Parathyroid adenoma (tissue), 2 donors: ENCODE results near the gene PARP16.

Experiments
- H2AFZ ChIP-seq: fragments of 300-600 bp; sonication (generic); one replicate; pipeline ENCODE4 v1.7.0; 2017; ENCODE audit warnings: antibody characterized with exemption, mild to moderate bottlenecking
- H3K27ac ChIP-seq: fragments of 300-600 bp; sonication (generic); one replicate; pipeline ENCODE4 v1.7.0; 2017
- H3K27me3 ChIP-seq: fragments of 300-600 bp; sonication (generic); one replicate; pipeline ENCODE4 v1.7.0; 2017; ENCODE audit warnings: low read length; ENCODE audit not compliant: control insufficient read depth, insufficient read depth
- H3K36me3 ChIP-seq: fragments of 300-600 bp; sonication (generic); one replicate; pipeline ENCODE4 v1.7.0; 2017; ENCODE audit warnings: low read length; ENCODE audit not compliant: control insufficient read depth, insufficient read depth
- H3K4me1 ChIP-seq: fragments of 300-600 bp; sonication (generic); one replicate; pipeline ENCODE4 v1.7.0; 2017; ENCODE audit warnings: control low read depth
- H3K4me2 ChIP-seq: fragments of 300-600 bp; sonication (generic); one replicate; pipeline ENCODE4 v1.7.0; 2017; ENCODE audit warnings: low read length
- H3K4me3 ChIP-seq: fragments of 300-600 bp; sonication (generic); one replicate; pipeline ENCODE4 v1.7.0; 2017; ENCODE audit warnings: low read depth, low read length
- H3K79me2 ChIP-seq: fragments of 300-600 bp; sonication (generic); one replicate; pipeline ENCODE4 v1.7.0; 2017; ENCODE audit warnings: control low read depth
- H3K9ac ChIP-seq: fragments of 300-600 bp; sonication (generic); one replicate; pipeline ENCODE4 v1.7.0; 2017; ENCODE audit warnings: mild to moderate bottlenecking
- H3K9me3 ChIP-seq: fragments of 300-600 bp; sonication (generic); one replicate; pipeline ENCODE4 v1.7.0; 2017; ENCODE audit warnings: low read length; ENCODE audit not compliant: control insufficient read depth
- TF ChIP-seq, protein P1 (sequence below): fragments of 300-600 bp; sonication (generic); IDR thresholded peaks from one replicate; pipeline ENCODE4 v1.7.0; 2017; ENCODE audit warnings: antibody characterized with exemption, mild to moderate bottlenecking
- donor health status: primary hyperparathyroidism.

PARP16 gene

DNA sequence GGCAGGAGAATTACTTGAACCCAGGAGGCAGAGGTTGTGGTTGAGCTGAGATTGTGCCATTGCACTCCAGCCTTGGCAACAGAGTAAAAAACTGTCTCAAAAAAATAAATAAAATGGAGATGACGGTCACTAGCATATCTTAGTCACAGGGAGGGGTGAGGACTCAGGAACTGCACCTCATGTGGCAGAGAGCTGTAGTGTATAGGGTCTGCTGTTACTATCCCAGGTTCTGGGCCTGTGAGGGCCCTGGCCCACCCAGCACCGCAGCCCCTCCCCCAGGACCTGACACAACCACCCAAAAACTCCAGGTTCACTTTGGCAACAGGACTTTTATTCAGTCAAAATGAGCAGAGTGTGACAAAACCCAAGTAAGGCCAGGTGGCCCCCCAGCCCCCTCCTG is 40.1 kb upstream of the PARP16 start:
- peaks cover 5% of the 10 kb centered on the region for H3K4me1 ChIP-seq
- H3K9ac ChIP-seq = no peak overlapping the region
- no peaks in the 10 kb centered on the region for H3K36me3 ChIP-seq
- H3K79me2 ChIP-seq = no peaks in the 10 kb centered on the region
- no peaks in the 10 kb centered on the region for H3K27me3 ChIP-seq
- peak overlapping the region; percentile 53 for H3K27ac ChIP-seq
- no peak overlapping the region for H3K4me2 ChIP-seq
- H3K9me3 ChIP-seq = no peaks in the 10 kb centered on the region
- H3K4me3 ChIP-seq = no peak overlapping the region
- no peak overlapping the region for H2AFZ ChIP-seq
- TF ChIP-seq, protein P1, sequence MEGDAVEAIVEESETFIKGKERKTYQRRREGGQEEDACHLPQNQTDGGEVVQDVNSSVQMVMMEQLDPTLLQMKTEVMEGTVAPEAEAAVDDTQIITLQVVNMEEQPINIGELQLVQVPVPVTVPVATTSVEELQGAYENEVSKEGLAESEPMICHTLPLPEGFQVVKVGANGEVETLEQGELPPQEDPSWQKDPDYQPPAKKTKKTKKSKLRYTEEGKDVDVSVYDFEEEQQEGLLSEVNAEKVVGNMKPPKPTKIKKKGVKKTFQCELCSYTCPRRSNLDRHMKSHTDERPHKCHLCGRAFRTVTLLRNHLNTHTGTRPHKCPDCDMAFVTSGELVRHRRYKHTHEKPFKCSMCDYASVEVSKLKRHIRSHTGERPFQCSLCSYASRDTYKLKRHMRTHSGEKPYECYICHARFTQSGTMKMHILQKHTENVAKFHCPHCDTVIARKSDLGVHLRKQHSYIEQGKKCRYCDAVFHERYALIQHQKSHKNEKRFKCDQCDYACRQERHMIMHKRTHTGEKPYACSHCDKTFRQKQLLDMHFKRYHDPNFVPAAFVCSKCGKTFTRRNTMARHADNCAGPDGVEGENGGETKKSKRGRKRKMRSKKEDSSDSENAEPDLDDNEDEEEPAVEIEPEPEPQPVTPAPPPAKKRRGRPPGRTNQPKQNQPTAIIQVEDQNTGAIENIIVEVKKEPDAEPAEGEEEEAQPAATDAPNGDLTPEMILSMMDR = no peak

DNA sequence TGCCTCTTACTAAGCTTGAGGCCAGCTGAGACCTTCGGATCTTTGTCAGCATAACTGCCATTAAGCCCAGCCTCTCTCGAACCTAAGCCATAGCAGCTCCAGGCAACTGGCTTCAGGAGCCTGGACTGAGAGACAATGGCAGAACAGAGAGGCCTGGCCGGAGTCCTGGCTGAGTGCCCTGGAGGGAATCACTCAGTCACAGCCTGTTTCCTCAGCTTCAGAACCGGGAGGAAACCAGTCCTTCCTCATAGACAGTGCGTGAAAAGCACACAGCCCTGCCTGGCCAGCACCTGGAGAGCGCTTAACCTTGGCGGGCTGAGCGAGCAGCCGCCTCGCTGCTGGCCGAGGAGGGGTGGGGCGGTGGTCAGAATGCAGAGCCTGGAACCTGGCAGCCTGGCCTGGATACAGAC is 39.4 kb upstream of the PARP16 start:
- no peaks in the 10 kb centered on the region for H3K36me3 ChIP-seq
- no peaks in the 10 kb centered on the region for H3K79me2 ChIP-seq
- H3K4me3 ChIP-seq = no peak overlapping the region
- H3K27me3 ChIP-seq = no peaks in the 10 kb centered on the region
- TF ChIP-seq, protein P1 = no peak
- H3K9ac ChIP-seq = no peak overlapping the region
- H3K27ac ChIP-seq = peak overlapping the region; percentile 53
- H3K9me3 ChIP-seq = no peaks in the 10 kb centered on the region
- H2AFZ ChIP-seq = peak overlapping the region; percentile 48
- no peak overlapping the region for H3K4me2 ChIP-seq
- H3K4me1 ChIP-seq = peaks cover 5% of the 10 kb centered on the region

DNA sequence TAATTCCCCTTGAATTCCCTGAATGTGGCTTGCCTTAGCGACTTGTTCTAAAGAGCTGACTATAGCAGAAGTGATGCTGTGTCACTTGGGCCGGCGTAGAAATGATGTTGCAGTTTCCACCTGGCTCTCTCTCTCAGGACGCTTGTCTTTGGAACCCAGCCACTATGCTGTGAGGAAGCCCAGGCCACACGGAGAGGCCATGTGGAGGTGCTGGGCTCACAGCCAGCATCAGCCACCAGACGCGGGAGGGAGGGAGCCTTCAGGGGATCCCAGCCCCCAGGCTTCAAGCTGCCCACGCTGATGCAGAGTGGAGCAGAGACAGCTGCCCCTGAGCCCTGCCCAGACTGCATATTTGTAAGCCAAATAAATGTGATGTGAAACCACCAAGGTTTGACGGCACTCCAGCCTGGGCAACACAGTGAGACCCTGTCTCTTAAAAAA is 36.4 kb upstream of the PARP16 start:
- Histone ChIP-seq H3K9me3 (no peaks in the 10 kb centered on the region), H3K27ac (no peak overlapping the region), H3K4me3 (no peak overlapping the region), H3K79me2 (no peaks in the 10 kb centered on the region), H2AFZ (no peak overlapping the region), H3K36me3 (no peaks in the 10 kb centered on the region), H3K4me2 (peak overlapping the region; percentile 31), H3K27me3 (no peaks in the 10 kb centered on the region), H3K9ac (no peak overlapping the region), H3K4me1 (peaks cover 5% of the 10 kb centered on the region)
- TF ChIP-seq, protein P1 = no peak

DNA sequence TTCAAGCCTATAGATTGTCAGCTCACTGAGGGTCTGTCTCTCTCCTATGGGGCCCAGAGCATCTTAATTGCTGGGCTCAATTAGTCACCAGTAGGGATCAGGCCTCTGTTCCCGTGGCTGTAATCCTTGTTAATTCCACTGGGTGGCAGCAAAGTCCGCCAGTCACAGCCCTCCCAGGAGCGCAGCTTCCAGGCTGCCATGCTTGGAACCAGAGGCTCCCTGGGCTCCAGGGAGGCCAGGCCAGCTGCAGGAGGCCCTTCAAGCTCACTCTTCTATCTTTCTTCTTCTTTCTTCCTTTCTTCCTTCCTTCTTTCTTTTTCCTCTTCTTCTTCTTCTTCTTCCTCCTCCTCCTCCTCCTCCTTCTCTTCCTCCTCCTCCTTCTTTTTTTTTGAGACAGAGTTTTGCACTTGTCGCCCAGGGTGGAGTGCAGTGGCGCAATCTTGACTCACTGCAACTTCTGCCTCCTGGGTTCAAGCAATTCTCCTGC is 32.2 kb upstream of the PARP16 start:
- H3K27ac ChIP-seq = no peak overlapping the region
- H3K4me2 ChIP-seq = no peak overlapping the region
- H3K9ac ChIP-seq = no peak overlapping the region
- TF ChIP-seq, protein P1 = peak; percentile 86
- H2AFZ ChIP-seq = no peak overlapping the region
- no peaks in the 10 kb centered on the region for H3K4me1 ChIP-seq
- H3K4me3 ChIP-seq = no peak overlapping the region
- no peaks in the 10 kb centered on the region for H3K79me2 ChIP-seq
- no peaks in the 10 kb centered on the region for H3K9me3 ChIP-seq
- H3K27me3 ChIP-seq = no peaks in the 10 kb centered on the region
- H3K36me3 ChIP-seq = no peaks in the 10 kb centered on the region

DNA sequence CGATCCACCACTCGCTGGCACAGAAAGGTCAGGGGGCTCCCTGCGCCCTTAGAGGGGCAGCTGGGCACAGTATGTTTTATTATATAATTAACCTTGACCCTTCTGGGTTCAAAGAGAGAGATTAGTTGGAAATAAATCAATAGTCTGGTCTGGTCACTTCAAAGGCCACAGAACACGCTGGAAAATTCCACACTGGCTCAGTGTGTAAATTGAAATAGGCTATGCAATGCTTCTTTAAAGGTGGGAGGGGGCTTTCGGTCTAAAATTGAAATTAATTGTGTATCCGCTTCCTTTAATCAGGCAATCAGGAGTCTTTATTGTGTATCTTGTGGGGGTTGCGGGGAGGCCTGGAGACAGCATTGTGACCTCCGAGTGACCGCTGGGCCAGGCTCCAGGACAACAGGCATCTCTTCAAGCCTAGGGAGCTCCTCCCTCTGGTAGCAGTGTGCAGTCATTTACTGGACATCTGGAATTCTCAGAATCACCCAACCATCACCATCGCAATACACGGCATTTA is 25.8 kb upstream of the PARP16 start:
- Histone ChIP-seq H3K36me3 (no peaks in the 10 kb centered on the region), H2AFZ (no peak overlapping the region), H3K27me3 (no peaks in the 10 kb centered on the region), H3K4me2 (no peak overlapping the region), H3K9me3 (no peaks in the 10 kb centered on the region), H3K9ac (no peak overlapping the region), H3K79me2 (no peaks in the 10 kb centered on the region), H3K4me1 (no peaks in the 10 kb centered on the region), H3K27ac (no peak overlapping the region), H3K4me3 (no peak overlapping the region)
- TF ChIP-seq, protein P1 = no peak
